ENCODE measurements around the gene RIPK1. TPM values are rescaled to one million over a fixed set of nuclear protein-coding genes. Genes with fewer than 3 reads are reported as not detected.
"Not testable (repeated sequence)": the region's sequence is repeated elsewhere in the genome, so short reads cannot be mapped to it uniquely, and the experiment has no call there.

The RIPK1 gene
- total RNA-seq, 4 donors from 2014 or later: 12.1 to 46.0 (median 34.6) TPM

- in situ Hi-C loops (cut with MboI; ENCODE audit: low pct_ligation_motif_present in 1 of 4, low pct_unique_long_range_greater_than_20kb in 1 of 4, low sequenced_read_pairs in 3 of 4): no loop called here
- peaks cover 0 to 35% (median 14%) of the 10 kb centered on the region in 4 donors for H3K36me3 ChIP-seq
- 44 to 69% methylated on average over 2 to 4 of the region's 4 CpGs for WGBS, 2 donors (ENCODE audit: low coverage in 1 of 2)
- intact Hi-C loops (cut with DNase I; ENCODE audit: low total_unique reads): no loop called here
- no peak overlapping the region for H3K27ac ChIP-seq
- no peaks in the 10 kb centered on the region for H3K9me3 ChIP-seq
- no peaks in the 10 kb centered on the region for H3K27me3 ChIP-seq
- no peak for DNase-seq
- TF ChIP-seq POLR2AphosphoS5 (IDR thresholded peaks at IDR 0.05) (no peak), EP300 (IDR thresholded peaks at IDR 0.05; ENCODE audit: low read depth) (no peak), CTCF (IDR thresholded peaks at IDR 0.05) (no peak), POLR2A (IDR thresholded peaks at IDR 0.05) (no peak)
- no peak overlapping the region for H3K4me3 ChIP-seq
- H3K4me1 ChIP-seq: peaks cover 4 to 25% (median 11%) of the 10 kb centered on the region in 4 donors
Observed at GRCh38 chr6:3075772-3076113, 7.4 kb downstream of the RIPK1 start.

- intact Hi-C loops (cut with DNase I; ENCODE audit: low total_unique reads): no loop called here
- Histone ChIP-seq H3K27ac (no peak overlapping the region), H3K27me3 (no peaks in the 10 kb centered on the region), H3K4me1 (peaks cover 0 to 19% (median 10%) of the 10 kb centered on the region in 4 donors), H3K9me3 (no peaks in the 10 kb centered on the region), H3K4me3 (no peak overlapping the region), H3K36me3 (peaks cover 0 to 40% (median 16%) of the 10 kb centered on the region in 4 donors)
- in situ Hi-C loops (cut with MboI; ENCODE audit: low pct_ligation_motif_present in 1 of 4, low pct_unique_long_range_greater_than_20kb in 1 of 4, low sequenced_read_pairs in 3 of 4): no loop called here
- DNase-seq: no peak
- WGBS, 2 donors (ENCODE audit: low coverage in 1 of 2): 90 to 97% methylated on average over 2 to 3 of the region's 3 CpGs
- TF ChIP-seq CTCF (IDR thresholded peaks at IDR 0.05) (no peak), EP300 (IDR thresholded peaks at IDR 0.05; ENCODE audit: low read depth) (no peak), POLR2A (IDR thresholded peaks at IDR 0.05) (no peak), POLR2AphosphoS5 (IDR thresholded peaks at IDR 0.05) (no peak)
Observed at GRCh38 chr6:3076320-3076719, 8.0 kb downstream of the RIPK1 start.

GRCh38 chr6:3077430-3077829, 9.1 kb downstream of the RIPK1 start:
- no peak overlapping the region for H3K4me3 ChIP-seq
- H3K27me3 ChIP-seq: no peaks in the 10 kb centered on the region
- peaks cover 0 to 49% (median 19%) of the 10 kb centered on the region in 4 donors for H3K36me3 ChIP-seq
- intact Hi-C loops (cut with DNase I; ENCODE audit: low total_unique reads): no loop called here
- 87 to 89% methylated on average over 5 to 9 of the region's 9 CpGs for WGBS, 2 donors (ENCODE audit: low coverage in 1 of 2)
- H3K9me3 ChIP-seq: no peaks in the 10 kb centered on the region
- no peak for DNase-seq
- no peak overlapping the region for H3K27ac ChIP-seq
- in situ Hi-C loops (cut with MboI; ENCODE audit: low pct_ligation_motif_present in 1 of 4, low pct_unique_long_range_greater_than_20kb in 1 of 4, low sequenced_read_pairs in 3 of 4): no loop called here
- TF ChIP-seq EP300 (IDR thresholded peaks at IDR 0.05; ENCODE audit: low read depth): no peak
- TF ChIP-seq POLR2A (IDR thresholded peaks at IDR 0.05): no peak
- TF ChIP-seq CTCF (IDR thresholded peaks at IDR 0.05): no peak
- TF ChIP-seq POLR2AphosphoS5 (IDR thresholded peaks at IDR 0.05): no peak
- H3K4me1 ChIP-seq: peaks cover 0 to 19% (median 10%) of the 10 kb centered on the region in 4 donors

- intact Hi-C loops (cut with DNase I; ENCODE audit: low total_unique reads): not testable (repeated sequence)
- H3K36me3 ChIP-seq: peaks cover 0 to 57% (median 27%) of the 10 kb centered on the region in 4 donors
Observed at GRCh38 chr6:3078952-3079351, 10.7 kb downstream of the RIPK1 start.

GRCh38 chr6:3079682-3080081, 11.4 kb downstream of the RIPK1 start:
- peaks cover 0 to 16% (median 9%) of the 10 kb centered on the region in 4 donors for H3K4me1 ChIP-seq
- TF ChIP-seq POLR2A (IDR thresholded peaks at IDR 0.05) (no peak), EP300 (IDR thresholded peaks at IDR 0.05; ENCODE audit: low read depth) (no peak)
- intact Hi-C loops (cut with DNase I; ENCODE audit: low total_unique reads): no loop called here
- H3K27ac ChIP-seq: no peak overlapping the region
- in situ Hi-C loops (cut with MboI; ENCODE audit: low pct_ligation_motif_present in 1 of 4, low pct_unique_long_range_greater_than_20kb in 1 of 4, low sequenced_read_pairs in 3 of 4): no loop called here
- H3K4me3 ChIP-seq: no peak overlapping the region
- H3K36me3 ChIP-seq: peaks cover 0 to 64% (median 28%) of the 10 kb centered on the region in 4 donors
- 83% methylated on average over 1 of the region's 1 CpG; no CpG with 5 or more reads in 1 of the 2 donors for WGBS, 2 donors (ENCODE audit: low coverage in 1 of 2)
- no peak for DNase-seq
- H3K9me3 ChIP-seq: no peaks in the 10 kb centered on the region
- H3K27me3 ChIP-seq: no peaks in the 10 kb centered on the region

More at GRCh38 chr6:3078952-3079351, 10.7 kb downstream of the RIPK1 start:
- H3K27ac ChIP-seq; in situ Hi-C loops (cut with MboI; ENCODE audit: low pct_ligation_motif_present in 1 of 4, low pct_unique_long_range_greater_than_20kb in 1 of 4, low sequenced_read_pairs in 3 of 4); H3K9me3 ChIP-seq; H3K27me3 ChIP-seq; DNase-seq; H3K4me3 ChIP-seq: not testable (repeated sequence)
- H3K4me1 ChIP-seq: peaks cover 0 to 19% (median 10%) of the 10 kb centered on the region in 4 donors
- 89 to 100% methylated on average over 6 to 8 of the region's 8 CpGs for WGBS, 2 donors (ENCODE audit: low coverage in 1 of 2)
